Stimulated activated CD4-positive, alpha-beta T cell treated with anti-CD3 and anti-CD28 coated beads, Interleukin-1b, Interleukin-23, amount 100 ng/mL, for 1 hour (primary cell): ENCODE data around the gene IMMT.
"Not testable (repeated sequence)": the region's sequence is repeated elsewhere in the genome, so short reads cannot be mapped to it uniquely, and the experiment has no call there.

Experiments used
- DNase-seq, 2 donors: peaks; one replicate each; pipeline ENCODE4 v3.0.0-alpha.2; 2020; ENCODE audit warnings: low read depth in 2 of 2

The IMMT gene

GRCh38 chr2:86200564-86200963 lies 5.3 kb upstream of the IMMT start:
- DNase-seq = not testable (repeated sequence)

- no peak for DNase-seq
These were observed 4.5 kb upstream of the IMMT start for GRCh38 chr2:86199834-86200177.

GRCh38 chr2:86195808-86196387 lies 636 bp upstream of the IMMT start:
- DNase-seq = no peak

- no peak for DNase-seq
These were observed 559 bp downstream of the IMMT start for GRCh38 chr2:86194751-86195054.

GRCh38 chr2:86193901-86194567 lies 1.2 kb downstream of the IMMT start:
- DNase-seq = no peak

GRCh38 chr2:86189782-86190416 lies 5.4 kb downstream of the IMMT start:
- DNase-seq = no peak

GRCh38 chr2:86186431-86186830 lies 8.8 kb downstream of the IMMT start:
- no peak for DNase-seq

GRCh38 chr2:86185517-86186212 lies 9.6 kb downstream of the IMMT start:
- no peak for DNase-seq

- DNase-seq = no peak
These were observed 18.7 kb downstream of the IMMT start for GRCh38 chr2:86176597-86176996.

GRCh38 chr2:86175828-86176227 lies 19.4 kb downstream of the IMMT start:
- no peak for DNase-seq

GRCh38 chr2:86174445-86174844 lies 20.8 kb downstream of the IMMT start:
- no peak for DNase-seq

GRCh38 chr2:86172610-86173009 lies 22.7 kb downstream of the IMMT start:
- DNase-seq = no peak

GRCh38 chr2:86171295-86171694 lies 24.0 kb downstream of the IMMT start:
- DNase-seq = no peak

- no peak for DNase-seq
These were observed 24.8 kb downstream of the IMMT start for GRCh38 chr2:86170449-86170848.

GRCh38 chr2:86160156-86160952 lies 34.9 kb downstream of the IMMT start:
- no peak for DNase-seq

GRCh38 chr2:86158286-86158685 lies 37.0 kb downstream of the IMMT start:
- no peak for DNase-seq

- no peak for DNase-seq
These were observed 38.2 kb downstream of the IMMT start for GRCh38 chr2:86157009-86157556.

- no peak for DNase-seq
These were observed 44.8 kb downstream of the IMMT start for GRCh38 chr2:86150502-86150901.

- no peak for DNase-seq
These were observed 47.5 kb downstream of the IMMT start for GRCh38 chr2:86147793-86148192.

GRCh38 chr2:86143926-86144685 lies 51.2 kb downstream of the IMMT start:
- no peak for DNase-seq

GRCh38 chr2:86143307-86143706 lies 52.0 kb downstream of the IMMT start:
- no peak for DNase-seq
